ENCODE measurements around the gene ANKRD63.
A peak's percentile ranks its signal among the peaks of the same experiment; 100 is the strongest.

The ANKRD63 gene

GRCh38 chr15:40295297-40295696, 12.4 kb upstream of the ANKRD63 start:
- DNase-seq, result no peak

GRCh38 chr15:40293905-40294895, 11.3 kb upstream of the ANKRD63 start:
- DNase-seq, result no peak

DNA sequence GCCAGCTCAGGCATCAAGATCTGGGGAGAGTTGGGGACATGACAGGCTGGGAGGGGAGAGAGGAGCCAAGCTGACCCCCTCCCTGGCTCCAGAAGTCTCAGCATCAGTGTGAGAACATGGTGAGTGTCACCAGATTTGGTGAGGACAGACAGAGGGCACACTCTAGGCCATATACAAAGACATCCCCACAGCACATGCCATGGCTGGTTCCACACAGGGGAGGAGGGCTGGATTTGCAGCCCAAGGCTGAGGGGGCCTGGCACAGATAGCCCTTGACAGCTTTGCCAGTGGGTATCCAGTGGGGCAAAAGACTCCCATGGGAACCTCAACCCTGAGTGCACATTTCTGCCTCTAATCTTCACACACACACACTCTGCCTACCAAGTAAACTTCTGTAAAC, 10.1 kb upstream of the ANKRD63 start:
- no peak for DNase-seq

DNA sequence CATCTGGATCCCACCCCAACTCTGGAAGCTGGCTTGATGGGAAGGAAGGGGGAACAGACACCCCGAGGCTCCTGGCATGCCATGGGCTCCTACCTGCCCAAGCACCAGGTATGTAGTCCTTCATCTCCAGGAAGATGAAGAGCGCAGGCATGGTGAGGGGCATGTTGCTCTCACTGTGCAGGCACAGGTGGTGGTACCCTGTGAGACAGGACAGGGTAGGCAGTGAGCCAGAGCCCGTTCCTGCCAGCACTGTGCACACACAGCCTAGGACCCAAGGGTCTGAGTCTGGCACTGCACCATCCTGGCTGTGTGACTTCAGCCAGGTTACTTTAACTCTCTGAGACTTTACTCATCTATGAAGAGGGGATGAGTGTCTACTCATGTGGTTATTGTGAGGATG, 9.4 kb upstream of the ANKRD63 start:
- no peak for DNase-seq

- peak; percentile 56 for DNase-seq
Observed at GRCh38 chr15:40290918-40291574, 8.2 kb upstream of the ANKRD63 start.

DNA sequence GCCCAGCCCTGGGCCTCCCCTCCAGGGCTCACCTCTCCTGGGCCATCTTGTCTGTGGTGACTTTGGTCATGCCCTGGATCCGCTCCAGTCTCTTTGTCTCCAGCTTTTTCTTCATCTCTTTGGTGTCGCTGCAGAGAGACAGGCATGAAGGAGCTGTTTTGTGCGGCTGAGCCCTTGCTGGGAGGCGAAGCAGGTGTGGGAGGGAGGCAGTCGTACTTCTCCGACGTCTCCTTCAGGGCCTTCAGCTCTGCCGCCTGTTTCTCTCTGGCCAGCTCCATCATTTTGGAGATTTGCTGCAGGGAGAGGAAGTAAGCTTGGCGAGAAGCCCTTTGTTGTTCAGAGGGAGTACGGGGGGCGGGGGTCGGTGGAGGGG, 7.7 kb upstream of the ANKRD63 start:
- DNase-seq, result no peak

DNA sequence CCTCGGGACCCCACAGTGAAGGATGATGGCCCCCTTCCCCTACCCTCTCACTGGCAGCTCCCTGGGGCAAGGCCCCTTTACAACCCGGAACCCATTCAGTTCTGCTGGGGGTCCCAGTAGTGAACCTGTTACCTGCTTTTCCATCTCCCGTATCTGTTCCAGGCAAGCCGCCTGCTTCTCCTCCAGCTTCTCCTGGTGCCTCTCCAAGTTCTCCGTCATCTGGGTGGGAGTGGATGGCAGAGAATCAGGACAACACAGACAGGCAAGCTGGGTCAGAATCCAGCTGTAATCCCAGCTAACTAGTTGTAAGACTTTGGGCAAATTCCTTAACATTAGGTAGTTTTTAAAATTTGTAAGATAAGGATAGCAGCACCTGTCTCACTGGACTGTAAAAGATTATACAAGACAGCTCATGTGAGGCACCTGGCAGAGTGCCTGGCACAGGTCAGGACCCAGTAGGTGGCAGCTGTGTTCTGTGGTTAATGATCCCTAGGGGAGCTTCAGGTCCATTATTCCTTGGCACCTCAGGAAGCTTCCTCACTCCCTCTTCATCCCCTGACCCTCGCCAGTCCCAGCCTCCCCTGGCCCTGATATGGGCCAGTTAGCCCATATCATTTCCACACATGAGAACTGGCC, 6.4 kb upstream of the ANKRD63 start:
- DNase-seq, result no peak

- DNase-seq, result no peak
Observed at GRCh38 chr15:40287968-40288367, 5.1 kb upstream of the ANKRD63 start.

GRCh38 chr15:40287505-40287904, 4.6 kb upstream of the ANKRD63 start:
- no peak for DNase-seq

DNA sequence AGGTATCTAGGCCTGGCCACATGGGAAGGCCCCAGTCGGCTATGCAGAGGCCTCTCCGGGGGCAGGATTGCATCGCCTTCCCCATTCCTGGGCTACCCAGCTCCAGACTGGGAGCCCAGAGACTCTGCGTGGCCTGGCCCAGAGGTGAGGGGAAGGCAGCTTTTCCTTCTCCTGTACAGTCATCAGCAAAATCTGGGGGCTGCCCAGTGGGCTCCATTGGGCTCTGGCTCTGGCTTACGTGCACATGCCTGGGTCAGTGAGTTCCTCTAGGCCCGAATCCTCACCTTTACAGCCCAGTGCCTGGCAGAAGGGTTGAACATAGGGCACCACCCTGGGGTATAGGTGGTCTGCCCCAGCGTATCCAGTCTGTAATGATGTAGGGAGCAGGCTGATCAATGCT, 3.9 kb upstream of the ANKRD63 start:
- DNase-seq, result no peak

DNA sequence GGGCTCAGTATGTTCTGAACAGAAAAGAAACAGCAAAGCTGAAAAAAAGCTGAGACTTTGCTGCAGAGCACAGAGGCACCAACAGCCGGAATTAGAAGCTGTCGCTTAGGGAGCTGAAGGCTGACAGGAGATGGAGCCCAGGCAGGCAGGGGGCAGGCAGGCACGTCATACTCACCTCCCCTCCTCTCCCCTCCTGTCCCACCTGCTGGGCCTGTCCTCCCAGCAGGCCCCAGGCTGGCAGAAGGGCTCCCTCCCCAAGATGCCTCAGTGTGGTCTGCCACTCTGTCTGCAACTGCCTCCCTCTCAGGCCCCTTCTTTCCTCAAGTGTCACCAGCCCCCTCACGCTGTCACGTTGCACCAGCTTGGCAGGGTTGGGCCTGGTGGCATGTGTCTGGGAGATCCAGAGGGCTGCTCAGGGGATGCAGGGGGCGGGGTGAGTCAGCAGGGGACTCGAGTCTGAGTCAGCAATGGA, 3.2 kb upstream of the ANKRD63 start:
- no peak for DNase-seq

DNA sequence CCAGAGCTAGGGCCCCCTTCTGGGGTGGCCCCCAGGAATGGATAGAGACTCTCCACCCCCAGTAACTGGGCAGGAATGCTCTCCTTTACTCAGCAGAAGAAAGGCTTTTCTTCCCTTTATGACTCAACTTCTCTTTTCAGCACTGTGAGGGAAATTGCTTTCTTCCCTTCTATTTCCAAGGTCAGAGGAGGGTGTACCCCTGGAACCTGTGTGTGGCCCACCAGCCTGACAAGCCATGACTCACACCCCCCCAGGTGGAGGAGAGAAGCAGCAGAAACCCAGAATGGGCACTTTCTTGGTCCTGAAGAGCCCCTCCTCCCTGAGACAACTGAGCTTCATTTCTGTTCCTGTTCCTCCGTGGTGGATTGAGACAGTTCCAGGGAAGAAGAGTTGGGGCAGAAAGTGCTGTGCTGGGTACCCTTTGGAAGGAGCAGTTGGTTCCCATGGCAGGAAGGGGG, 2.7 kb upstream of the ANKRD63 start:
- no peak for DNase-seq

DNA sequence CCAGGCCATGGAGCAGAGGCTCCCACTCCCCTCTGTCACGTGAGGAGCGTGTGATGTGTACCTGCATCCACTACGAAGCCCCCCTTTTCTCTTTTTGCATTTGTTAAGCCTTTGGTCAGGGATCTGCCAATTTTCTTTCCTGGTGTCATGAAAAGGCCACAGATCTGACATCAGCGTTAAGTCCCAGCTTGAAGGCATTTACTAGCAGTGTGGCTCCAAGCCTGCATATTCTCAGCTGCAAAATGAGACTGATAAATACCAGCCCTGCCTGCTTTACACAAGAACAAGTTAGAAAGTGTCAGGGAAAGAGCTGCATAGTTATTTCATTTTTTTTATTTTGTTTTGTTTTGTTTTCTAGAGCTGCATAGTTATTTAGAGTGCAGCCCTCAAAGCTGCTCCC, 2.3 kb upstream of the ANKRD63 start:
- DNase-seq, result no peak

GRCh38 chr15:40283615-40284300, 894 bp upstream of the ANKRD63 start:
- DNase-seq, result no peak

DNA sequence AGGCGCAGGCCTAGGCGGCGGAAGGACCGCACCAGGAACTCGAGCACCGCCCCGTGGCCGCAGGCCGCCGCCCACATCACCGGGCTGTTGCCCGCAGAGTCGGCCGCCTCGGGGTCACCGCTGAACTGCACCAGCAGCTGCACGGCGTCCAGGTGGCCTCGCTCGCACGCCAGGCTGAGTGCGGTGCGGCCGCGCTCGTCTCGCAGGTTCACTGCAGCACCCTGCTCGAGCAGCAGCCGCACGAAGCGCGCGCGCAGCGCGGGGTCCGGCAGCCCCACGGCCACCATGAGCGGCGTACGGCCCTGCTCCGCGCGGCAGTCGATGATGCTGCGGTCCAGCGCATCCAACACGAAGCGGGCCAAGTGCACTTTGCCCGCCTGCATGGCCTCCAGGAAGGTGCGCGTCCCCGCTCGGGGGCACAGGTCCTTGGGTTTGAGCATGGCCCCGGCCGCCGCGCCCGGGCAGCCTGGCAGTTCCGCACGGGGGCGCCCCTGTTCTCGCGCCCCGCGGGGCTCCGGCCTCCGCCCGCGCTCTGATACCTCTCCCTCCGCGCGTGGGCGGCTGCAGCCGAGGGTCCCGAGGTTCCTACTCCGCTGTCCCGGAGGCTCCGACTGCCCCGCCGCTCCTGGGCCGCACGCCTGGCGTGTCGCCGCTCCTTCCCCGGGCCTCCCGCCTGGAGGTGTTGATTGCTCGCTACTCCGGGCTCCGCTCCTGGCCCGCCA, 556 bp downstream of the ANKRD63 start:
- peak; percentile 19 for DNase-seq

DNA sequence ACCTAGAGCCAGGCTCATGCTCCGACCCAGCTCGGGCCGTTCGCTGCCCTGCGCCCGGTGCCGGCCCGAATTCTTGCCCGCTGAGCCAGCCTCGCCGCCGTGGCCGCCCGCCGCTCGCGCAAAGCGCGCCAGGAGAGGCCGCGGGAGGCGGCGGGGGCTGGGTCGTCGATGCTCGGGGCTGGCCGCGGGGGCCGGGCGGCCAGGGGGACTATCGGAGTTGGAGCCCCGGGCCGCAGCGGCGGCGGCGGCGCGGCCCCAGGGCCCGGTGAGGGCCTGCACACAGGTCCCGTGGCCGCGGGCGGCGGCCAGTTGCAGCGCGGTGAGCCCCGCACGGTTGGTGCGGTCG, 1.1 kb downstream of the ANKRD63 start:
- DNase-seq, result no peak

DNA sequence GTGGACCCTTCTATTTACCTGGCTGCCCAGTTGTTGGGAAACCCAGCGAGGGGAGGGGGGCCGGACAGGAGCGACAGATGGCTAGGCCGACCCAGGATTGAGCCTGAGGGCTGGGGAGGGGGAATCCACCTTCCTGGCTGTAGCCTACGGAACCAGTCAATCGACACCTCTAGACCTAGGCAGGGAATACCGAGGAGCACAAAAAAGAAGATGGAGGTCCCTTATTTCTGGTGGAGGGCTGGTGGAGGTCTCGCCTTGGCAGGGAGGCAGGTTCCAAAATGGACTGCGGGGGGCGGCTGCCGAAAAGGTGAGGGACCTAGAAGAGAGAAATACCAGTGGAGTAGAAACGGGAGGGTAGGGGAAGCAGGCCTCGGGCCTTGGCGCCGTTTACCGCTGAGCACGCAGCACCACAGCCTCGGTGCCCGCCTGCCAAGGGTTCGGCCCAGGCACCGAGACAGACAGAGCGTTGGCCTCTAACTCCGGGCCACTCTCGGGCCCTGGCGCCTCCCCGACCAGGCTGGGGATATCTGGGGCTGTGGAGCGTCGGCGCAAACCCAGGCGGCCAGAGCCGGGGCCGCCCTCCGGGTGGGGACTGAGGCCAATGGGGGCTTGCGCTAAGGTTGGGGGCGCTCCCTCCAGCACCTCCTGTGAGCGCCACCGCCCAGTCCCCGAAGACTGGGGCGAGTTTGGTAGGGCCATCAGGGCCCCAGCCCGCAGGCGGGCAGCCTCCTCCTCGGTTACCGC, 1.6 kb downstream of the ANKRD63 start:
- DNase-seq, result no peak

GRCh38 chr15:40280260-40281056, 2.4 kb downstream of the ANKRD63 start:
- no peak for DNase-seq

DNA sequence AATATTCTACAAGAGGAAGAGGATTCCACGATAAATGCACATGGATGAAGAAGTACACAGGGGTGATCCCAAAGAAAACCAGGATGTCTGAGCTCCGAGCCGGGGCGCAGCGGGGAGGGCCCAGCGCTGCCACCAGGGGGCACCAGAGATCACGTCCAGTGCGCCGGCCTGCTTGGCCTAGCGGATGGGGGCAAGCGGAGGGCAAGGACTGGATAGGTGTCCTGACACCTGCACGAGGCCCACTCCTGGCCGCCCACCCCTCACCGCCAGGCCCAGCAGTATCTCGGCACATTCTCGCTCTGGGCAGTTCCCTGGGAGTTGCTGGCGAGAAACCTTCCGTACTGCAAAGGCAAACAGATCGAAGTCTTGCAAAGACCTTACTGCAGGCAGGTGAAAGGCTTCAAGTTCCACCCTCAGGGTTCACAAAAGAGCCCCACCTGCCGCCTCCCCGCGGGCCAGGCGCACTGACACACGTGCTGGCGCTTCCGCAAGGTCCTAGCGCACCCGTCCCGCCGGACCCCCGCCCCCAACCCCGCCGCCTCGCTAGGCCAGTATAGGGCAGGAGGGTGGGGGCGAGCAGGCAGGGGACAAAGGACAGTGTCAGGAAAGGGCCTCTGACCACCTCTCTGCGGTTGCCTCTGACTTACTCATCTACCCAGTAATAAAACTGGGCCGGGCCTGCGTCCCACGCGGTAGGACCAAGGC, 3.3 kb downstream of the ANKRD63 start:
- DNase-seq, result no peak

GRCh38 chr15:40278026-40278425, 4.8 kb downstream of the ANKRD63 start:
- no peak for DNase-seq

All from NCI-H1105 (cell line).